Stimulated activated CD8-positive, alpha-beta memory T cell treated with anti-CD3 and anti-CD28 coated beads, Interleukin-15, amount 100 ng/mL, for 24 hours (primary cell): ENCODE data around the gene CETP.
A peak's percentile ranks its signal among the peaks of the same experiment; 100 is the strongest.
"Not testable (repeated sequence)": the region's sequence is repeated elsewhere in the genome, so short reads cannot be mapped to it uniquely, and the experiment has no call there.

Experiments used
- DNase-seq: peaks from one replicate; pipeline ENCODE4 v3.0.0-alpha.2; 2020; ENCODE audit warnings: low read depth

Gene CETP

DNA sequence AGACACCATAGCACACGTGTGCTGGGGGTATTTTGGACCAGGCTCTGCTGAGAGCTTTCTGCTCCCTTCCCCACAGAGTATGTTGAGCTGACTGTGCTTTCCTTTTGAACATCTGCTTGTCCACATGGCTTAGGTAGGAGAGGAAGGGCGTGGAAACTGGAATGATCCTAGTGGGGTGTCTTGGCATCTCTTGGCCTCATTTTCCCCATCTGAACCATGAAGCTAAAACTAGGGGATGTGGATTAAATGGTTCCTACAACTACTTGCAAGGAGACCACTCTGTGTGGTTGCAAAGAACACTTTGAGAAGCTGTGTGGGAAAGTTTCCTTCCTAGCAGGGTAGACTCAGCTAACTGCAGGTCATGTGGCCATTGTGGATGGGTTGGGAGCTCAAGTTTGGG is 20.9 kb downstream of the CETP start:
- DNase-seq = no peak

GRCh38 chr16:56983211-56983751 is 21.5 kb downstream of the CETP start:
- no peak for DNase-seq

DNA sequence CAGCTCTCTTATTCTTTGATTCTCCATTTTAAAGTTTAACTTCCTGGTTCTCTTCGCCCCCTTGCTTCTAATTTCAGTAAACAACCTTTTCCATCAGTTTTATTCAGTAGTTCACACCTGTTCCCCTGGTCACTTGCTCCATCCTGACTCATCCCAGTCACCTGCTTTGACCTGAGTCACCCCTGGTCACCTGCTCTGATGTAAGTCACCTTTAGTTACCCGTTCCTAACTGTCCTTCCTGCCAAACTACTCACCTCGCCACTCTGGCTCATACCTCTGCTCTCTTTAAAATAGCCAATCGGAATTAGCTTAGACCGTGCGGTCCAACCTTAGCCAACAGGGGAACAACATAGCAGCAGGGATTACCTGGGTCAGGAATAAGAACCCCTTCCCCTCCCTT is 22.9 kb downstream of the CETP start:
- DNase-seq = no peak

DNA sequence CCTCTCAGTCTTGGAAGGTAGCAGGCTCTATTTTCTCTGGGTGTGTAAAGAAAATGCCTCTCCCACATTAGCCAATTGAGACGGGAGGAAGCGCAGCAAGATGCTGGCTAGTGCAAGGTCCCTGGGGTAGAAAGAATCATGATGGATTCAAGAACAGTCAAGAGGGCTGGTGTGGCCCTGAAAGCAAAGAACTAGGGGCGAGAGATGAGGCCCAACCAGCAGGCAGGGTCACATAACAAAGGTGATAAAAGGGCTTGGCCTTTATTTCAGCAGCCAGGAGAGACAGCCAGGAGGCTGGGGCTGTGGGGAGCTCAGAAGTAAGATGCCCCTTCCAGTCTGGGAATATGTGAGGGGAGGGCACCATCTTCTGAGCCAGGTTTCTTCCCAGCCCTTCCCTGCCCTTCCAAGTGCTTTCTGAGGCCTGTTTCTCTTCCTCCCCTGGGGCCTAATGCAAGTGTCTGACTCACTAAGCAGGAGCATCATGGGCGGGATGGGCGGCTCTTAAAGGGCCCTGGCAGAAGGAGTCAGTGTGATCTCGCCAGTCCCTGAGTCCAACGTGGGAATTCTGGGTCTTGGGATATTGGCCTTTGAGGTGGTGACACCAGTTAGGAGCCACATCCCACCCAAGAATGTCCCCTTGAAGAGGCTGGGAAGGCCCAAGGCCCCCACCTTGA is 23.7 kb downstream of the CETP start:
- DNase-seq = no peak

GRCh38 chr16:56985962-56986360 is 24.2 kb downstream of the CETP start:
- DNase-seq = no peak

- DNase-seq = no peak
Observed at GRCh38 chr16:56986361-56986760, 24.6 kb downstream of the CETP start.

- not testable (repeated sequence) for DNase-seq
Observed at GRCh38 chr16:56986908-56987307, 25.2 kb downstream of the CETP start.

- no peak for DNase-seq
Observed at GRCh38 chr16:56987692-56988091, 25.9 kb downstream of the CETP start.

DNA sequence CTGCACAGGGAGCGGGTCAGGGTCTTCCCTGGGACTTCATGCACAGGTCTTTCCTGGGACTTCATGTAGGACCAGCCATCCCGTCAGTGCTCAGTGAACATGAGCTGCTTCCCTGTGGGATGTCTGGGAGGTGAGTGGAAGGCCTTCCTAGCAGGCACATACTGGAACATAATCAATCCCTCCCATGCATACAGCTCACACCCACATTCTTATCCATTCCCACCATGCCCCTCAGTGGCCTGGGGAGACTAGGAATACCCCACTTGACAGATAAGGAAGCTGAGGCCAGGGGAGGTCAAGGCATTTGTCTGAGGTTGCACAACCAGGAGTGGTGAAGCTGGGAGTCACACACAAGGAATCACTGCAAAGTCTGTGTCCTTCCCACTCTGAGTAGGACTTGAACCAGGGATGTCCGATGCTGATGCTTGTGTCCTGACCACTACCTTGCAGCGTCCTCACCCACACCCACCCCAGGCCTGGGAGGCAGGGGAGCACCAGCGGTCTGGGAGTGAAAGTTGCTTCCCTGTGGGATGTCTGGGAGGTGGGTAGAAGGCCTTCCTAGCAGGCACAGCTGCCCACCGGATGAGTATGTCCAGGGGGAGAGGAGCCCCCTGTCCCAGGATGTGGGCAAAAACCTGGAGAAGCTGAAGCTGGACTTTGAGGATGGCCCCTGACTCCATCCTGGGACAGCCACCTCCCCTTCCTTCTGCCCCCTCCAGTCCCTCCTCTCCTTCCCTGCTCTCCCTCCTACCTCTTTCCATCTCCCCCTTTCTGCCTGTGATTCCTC is 26.6 kb downstream of the CETP start:
- no peak for DNase-seq

- DNase-seq = peak; percentile 69
Observed at GRCh38 chr16:56988948-56989945, 27.5 kb downstream of the CETP start, which contains the start of gene NLRC5. Gene NLRC5, plus strand, starts transcription at chr16:56989557. Its CDS starts 31,156 bp downstream, at chr16:57020713.

GRCh38 chr16:56989988-56990387 is 28.2 kb downstream of the CETP start:
- DNase-seq = no peak

GRCh38 chr16:56990407-56991286 is 28.9 kb downstream of the CETP start:
- no peak for DNase-seq

DNA sequence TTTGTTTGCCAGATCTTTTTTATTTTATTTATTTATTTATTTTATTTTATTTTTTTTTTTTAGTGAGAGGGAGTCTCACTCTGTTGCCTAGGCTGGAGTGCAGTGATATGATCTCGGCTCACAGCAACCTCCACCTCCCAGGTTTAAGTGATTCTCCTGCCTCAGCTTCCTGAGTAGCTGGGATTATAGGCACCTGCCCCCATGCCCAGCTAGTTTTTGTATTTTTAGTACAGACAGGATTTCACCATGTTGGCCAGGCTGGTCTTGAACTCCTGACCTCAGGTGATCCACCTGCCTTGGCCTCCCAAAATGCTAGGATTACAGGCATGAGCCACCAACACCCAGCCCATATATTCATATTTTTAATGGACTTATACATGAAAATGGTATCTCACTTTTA is 30.7 kb downstream of the CETP start:
- not testable (repeated sequence) for DNase-seq

- DNase-seq = no peak
Observed at GRCh38 chr16:56993204-56993603, 31.5 kb downstream of the CETP start.

DNA sequence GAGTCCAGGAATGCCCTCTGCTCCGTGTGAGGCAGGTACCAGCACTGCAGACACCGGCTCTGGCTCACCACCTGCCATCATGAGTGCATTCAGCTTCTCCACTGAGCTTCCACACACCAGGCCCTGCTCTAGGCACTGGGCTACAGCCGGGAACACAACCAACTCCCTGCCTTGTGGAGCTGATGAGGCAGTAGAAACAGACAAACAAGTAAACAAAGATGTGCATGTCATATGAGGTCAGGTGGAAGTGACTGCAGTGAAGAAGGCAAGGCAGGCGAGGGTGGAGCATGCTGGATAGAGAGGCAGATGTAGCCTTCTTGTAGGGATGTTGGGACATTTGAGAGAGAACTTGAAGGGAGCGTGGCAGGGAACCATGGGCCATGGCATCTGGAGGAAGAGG is 32.6 kb downstream of the CETP start:
- DNase-seq = no peak

DNA sequence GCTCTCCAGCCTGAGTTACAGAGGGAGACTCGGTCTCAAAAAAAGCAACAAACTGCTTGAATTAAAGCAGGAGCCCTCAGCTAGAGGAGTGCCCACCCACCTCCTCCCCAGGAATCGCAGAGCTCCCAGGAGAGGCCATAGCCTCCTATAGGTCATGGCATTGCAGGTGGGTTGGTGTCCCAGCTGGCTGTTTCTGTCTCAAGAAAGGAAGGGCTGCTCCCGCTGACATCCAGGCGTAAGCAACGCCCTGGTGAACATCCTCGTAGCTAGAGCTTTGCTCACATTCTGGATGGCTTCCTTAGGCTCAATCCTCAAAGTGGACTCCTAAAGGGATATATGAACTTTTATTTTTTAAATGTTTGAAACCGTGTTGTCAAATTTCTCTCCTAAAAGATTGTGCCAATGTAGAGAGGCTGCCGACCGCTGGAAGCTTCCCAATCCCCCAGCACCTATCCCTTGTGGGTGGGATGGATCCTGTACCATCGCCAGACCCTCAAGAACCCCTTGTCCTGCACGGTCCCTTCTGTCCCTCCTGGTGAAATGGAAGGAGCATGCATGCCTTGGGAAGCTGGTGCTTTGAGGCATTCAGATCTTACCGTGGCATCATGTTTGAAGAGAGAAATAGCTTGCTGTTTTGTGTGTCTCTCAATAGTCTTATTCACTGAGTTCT is 33.5 kb downstream of the CETP start:
- no peak for DNase-seq

DNA sequence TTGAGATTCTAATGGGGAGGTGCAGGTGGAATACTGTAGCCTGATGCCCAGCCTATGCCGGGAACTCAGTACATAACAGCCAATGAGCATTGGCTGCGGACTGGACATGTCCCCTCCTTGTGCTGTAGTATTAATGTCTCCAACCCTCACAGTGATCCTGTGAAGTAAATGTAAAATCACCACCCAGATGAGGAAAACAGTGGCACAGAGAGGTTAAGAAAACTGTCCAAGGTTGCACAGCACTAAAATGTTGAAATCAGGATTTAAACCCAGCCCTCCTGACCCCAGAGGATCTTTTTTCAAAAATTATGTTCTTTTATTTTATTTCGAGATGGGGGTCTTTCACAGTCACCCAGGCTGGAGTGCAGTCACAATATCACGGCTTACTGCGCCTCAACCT is 35.5 kb downstream of the CETP start:
- no peak for DNase-seq

DNA sequence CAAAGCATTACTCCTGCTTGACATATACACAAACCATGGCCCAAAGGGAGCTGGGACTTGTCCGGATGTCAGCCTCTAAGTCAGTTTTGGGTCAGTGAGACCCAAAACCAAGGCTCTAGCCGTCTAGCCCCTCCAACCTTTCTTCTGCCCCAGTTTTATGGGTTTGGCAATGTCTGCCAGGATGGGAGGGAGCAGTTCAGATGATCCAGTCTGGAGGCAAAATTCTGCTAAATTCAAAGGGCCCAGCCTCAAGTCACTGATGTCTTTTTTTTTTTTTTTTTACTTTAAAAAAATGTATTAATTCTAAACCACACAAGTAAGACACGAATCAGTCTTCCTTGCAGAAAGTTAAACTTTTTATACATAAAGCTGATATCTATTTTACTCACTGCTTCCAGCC is 36.2 kb downstream of the CETP start:
- DNase-seq = no peak

DNA sequence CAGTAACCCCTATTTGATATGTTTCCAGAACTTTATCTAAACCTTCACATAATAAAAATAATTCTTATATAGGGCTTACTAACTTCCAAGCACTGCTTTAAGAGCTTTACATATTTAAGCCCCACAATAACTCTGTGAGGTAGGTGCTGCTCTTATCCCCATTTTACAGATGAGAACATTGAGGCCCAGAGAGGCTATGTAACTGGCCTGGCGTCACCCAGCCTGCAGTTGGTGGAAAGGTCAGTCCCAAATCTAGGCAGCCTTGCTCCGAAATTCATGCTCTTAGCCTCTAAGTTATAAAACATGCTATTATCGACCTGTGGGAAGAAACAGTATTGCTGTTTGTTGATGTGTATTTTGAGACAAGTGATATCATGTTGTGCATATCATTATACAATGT is 36.6 kb downstream of the CETP start:
- no peak for DNase-seq

DNA sequence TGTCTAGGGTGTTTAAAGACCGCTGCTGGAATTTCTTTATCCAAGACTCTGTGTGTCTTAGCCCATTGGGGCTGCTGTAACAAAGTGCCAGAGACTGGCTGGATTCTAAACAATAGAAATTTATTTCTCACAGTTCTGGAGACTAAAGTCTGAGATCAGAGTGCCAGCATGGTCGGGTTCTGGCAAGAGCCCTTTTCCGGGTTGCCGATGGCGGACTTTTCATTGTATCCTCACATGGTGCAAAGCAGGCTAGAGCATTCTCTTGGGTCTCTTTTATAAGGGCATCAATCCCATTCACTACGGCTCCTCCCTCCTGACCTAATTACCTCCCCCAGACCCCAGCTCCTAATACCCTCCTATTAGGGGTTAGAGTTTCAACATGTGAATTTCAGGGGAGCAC is 37.1 kb downstream of the CETP start:
- no peak for DNase-seq
